LoVo (cell line): ENCODE measurements around the gene AP3B2.
"Not testable (repeated sequence)": the region's sequence is repeated elsewhere in the genome, so short reads cannot be mapped to it uniquely, and the experiment has no call there.

Source experiments
- DNase-seq: peaks from one replicate; pipeline ENCODE4 v3.0.0-alpha.2; 2016; ENCODE audit warnings: low spot score

The AP3B2 gene

GRCh38 chr15:82709421-82710207 lies at the start of gene AP3B2:
AP3B2 (minus strand) TSS chr15:82709875; CDS start chr15:82709706, 169 bp downstream.
- DNase-seq: peak; percentile 69

DNA sequence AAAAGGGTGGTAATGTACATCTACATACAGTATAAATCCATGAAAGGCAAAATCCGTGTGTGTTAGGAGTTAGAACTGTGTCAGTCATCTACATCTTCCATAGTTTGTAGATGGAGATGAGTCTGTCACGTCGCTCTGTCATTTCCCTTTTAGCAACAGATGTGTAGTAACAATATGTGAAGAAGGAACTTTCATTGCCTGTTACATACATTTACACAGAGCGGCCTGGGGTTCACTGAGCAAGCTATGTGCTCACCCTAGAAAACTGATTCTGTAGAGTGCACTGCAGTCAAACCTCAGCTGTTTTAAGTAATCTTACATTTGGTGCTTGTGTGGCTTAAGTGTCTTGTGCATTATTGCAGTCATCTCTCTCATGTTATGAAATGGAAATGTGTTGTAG lies 41.6 kb upstream of the AP3B2 start:
- no peak for DNase-seq

- no peak for DNase-seq
Measured at GRCh38 chr15:82750831-82751180, 41.1 kb upstream of the AP3B2 start.

DNA sequence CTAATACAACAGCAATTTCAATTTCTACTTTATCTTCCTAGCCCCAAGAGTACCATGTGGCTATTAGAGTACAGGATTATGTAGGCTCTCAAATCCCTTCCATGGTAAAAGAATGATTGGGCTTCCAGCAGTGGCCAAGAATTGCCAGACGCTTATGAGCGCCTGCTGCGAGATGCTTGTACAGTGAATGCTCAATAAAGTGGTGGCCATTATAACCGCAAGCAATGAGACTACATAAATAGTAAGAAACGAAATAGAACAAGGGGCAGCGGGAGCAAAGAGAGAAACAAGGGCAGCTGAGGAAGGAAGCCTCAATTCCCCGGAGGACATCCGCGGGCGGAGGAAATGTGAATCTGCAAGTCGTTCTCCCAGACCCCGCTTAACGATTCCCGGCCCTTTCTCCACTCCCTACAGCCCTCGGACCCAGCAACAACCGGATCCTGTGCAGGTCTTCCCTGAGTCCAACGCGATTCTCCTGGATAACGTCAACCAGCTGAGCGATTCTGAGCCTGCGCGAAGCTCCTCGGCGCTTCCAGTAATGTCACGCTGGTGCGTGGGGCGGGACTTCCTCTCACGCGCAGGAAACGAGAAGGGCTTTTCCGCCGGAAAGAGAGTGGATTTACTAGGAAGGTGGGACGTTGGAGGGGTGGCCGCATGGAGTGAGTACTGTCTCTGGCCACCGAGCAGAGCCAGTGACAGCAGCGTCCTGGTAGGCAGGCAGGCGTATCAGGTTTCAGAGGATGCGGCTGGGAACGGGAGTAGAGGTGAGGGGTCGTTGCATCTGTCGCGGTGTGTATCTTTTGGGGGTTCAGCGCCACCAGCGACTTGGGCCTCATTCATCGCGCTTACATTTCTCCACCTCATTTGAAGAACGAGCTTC lies 40.5 kb upstream of the AP3B2 start:
- peak; percentile 96 for DNase-seq

- DNase-seq: no peak
Measured at GRCh38 chr15:82748315-82748714, 38.6 kb upstream of the AP3B2 start.

GRCh38 chr15:82743810-82744209 lies 34.1 kb upstream of the AP3B2 start:
- DNase-seq: no peak

DNA sequence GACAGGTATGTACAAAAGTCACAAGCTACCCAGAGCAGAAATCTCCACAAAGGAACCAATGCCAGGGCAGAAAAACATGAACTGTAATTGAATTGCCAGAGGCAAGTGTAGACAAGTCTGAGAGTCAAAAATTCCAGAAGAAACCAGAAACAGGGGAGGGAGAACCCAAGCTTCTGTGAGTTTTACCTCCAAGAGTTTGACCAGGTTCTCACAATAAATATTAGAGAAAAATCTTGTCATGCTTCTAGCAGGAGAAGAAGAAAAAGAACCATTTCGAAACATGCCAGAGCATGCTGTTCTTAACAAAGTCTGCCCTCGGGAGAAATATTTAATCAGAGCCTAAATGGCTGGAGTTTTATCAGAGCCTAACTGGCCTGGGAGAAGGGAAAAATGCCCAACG lies 32.5 kb upstream of the AP3B2 start:
- no peak for DNase-seq

- DNase-seq: no peak
Measured at GRCh38 chr15:82739086-82739485, 29.4 kb upstream of the AP3B2 start.

GRCh38 chr15:82737975-82738374 lies 28.3 kb upstream of the AP3B2 start:
- DNase-seq: no peak

- no peak for DNase-seq
Measured at GRCh38 chr15:82731527-82731926, 21.9 kb upstream of the AP3B2 start.

- DNase-seq: no peak
Measured at GRCh38 chr15:82730022-82730530, 20.4 kb upstream of the AP3B2 start.

DNA sequence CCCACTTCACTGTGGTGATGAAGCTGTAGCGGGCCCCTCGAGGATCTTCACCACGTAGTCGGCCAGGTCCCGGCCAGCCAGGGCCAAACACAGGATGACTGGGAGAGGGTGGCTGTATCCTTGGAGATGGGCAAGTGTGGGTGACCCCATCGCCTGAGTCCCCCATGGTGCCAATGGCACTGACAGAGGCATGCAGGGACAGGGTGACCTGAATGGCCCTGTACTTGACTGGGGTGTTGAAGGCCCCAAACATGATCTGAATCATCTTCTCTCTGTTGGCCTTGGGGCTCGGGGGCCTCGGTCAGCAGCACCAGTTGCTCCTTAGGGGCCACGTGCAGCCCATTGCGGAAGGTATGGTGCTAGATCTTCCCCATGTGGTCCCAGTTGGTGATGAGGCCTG lies 17.1 kb upstream of the AP3B2 start:
- no peak for DNase-seq

- no peak for DNase-seq
Measured at GRCh38 chr15:82715003-82715402, 5.3 kb upstream of the AP3B2 start.

DNA sequence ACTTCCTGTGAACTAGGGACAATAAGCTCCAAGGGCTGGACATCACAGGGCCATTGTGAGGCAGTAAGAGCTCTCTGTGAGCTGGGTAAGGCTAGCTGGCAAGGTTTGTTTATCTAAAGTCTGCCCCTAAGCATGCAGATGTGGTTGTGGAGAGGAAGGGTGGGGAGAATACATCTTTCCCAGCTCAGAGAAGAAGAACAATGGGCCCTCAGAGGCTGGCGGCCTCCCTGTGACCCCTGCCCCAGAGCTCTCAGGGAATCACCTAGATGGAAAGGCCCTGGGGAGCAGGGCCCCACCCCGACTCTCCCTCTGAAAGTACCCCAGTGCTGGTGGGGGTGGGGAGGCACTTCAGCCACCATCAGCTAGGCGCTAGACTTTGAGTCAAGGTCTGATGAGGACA lies 4.3 kb upstream of the AP3B2 start:
- no peak for DNase-seq

- no peak for DNase-seq
Measured at GRCh38 chr15:82712036-82712435, 2.4 kb upstream of the AP3B2 start.

DNA sequence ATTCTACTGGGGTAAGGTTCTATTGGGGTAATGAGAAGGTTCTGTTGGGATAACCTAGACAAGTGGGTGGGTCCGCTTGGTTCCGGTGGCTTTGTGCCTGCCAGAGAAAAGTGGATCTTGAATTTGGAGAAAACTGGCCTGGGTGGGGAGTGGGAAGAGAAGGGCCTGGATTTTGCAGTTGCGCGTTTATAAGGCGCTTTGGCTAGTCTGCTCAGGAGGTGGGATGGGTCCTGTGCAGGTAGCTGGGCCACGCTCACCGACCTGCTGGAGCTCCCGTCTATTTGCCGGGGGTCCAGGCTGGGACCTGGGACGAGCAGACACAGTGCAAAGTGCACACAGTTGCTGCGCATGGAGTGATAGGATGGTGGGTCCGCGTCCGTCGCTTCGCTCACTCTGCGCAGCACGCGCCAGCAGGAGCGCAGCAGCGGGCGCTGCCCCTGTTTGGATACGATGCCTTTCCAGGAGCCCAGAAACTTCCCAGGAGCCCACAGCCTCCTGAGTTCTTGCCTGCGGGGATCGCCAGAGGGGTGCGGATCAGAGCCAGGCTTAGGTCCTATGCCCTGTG lies 1.3 kb upstream of the AP3B2 start:
- DNase-seq: no peak

DNA sequence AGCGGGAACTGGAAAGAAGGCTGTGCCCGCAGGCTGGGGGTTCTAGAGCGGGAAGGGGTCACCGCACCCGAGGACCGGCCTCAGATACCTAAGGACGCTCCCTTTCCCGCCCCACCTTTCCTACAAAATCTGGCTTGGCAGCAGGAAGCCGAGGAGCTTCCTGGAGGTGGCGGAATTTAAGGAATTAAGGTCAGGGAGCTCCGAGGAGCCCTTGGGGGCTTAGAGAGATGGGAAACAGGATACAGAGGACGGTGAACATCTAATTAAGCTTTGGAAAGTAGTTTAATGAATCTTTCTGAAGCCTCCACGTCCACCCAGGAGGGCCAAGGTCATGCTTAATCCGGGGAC lies 507 bp upstream of the AP3B2 start:
- DNase-seq: no peak

- DNase-seq: no peak
Measured at GRCh38 chr15:82709081-82709420, 624 bp downstream of the AP3B2 start.

DNA sequence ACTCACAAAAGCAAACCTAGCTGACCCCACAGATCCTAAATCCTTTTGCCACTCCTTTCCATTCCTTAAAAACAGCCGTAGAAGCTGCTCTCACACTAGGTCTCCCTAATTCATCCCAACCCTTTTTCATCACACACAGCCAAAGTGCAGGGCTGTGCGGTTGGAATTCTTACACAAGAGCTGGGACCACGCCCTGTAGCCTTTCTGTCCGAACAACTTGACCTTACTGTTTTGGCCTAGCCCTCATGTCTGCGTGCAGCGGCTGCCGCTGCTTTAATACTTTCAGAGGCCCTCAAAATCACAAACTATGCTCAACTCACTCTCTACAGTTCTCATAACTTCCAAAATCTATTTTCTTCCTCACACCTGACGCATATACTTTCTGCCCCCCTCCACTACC lies 3.8 kb downstream of the AP3B2 start:
- not testable (repeated sequence) for DNase-seq

DNA sequence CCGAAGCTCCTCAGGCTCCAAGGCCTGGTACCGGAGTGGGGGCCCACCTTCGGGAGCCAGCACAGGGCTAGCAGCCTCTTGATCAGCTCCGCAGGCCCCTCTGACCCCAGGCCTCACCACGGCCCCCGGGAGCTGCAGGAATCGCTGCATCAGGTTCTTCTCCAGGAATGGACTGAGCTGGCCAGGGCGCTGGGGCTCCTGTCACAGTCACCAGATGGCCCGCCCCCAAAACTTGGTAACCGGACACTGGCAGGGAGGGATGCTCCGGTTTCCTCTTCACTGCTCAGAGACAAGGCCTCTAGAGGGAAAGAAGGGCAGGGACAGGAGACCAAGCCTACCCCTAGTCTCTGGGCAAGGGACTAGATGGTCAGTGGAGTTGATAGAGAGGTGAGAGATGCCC lies 9.9 kb downstream of the AP3B2 start:
- DNase-seq: no peak

GRCh38 chr15:82698711-82699345 lies 10.8 kb downstream of the AP3B2 start:
- DNase-seq: no peak

DNA sequence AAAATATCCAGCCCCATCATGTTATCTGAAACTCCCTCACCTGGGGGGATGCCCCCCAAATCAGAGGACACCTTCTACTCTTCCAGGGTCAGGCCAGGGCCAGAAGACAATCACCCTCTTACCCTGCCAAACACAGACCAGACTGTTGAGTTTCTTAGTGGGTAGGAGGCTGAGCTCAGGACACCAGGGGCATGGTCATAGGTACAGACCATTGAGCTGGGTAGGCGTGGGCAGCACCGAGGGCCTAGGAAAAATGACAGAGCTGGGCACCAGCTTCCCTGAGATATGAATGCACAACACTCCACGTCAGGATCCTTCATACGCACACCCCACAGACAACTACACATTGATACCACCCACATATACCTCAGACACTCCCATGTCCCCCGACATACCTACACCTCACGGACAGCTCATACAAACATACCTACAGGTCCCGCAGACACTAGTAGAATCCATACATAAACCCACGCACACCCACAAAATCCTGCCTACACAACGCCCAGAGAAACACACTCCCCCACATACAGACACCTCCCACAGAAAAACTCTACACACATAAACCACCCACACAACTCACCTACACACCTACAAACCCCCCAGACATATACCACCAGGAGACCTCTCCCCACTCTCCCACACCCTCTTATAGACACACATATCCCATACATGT lies 11.8 kb downstream of the AP3B2 start:
- DNase-seq: no peak
